GM12801 (cell line): ENCODE results near the gene JHY.

Experiments used
- TF ChIP-seq, protein P1 (sequence below): IDR thresholded peaks from one replicate; pipeline ENCODE4 v1.5.1; 2011; ENCODE audit warnings: control low read depth; ENCODE audit not compliant: insufficient read length; ENCODE audit errors: extremely low read depth

JHY gene

DNA sequence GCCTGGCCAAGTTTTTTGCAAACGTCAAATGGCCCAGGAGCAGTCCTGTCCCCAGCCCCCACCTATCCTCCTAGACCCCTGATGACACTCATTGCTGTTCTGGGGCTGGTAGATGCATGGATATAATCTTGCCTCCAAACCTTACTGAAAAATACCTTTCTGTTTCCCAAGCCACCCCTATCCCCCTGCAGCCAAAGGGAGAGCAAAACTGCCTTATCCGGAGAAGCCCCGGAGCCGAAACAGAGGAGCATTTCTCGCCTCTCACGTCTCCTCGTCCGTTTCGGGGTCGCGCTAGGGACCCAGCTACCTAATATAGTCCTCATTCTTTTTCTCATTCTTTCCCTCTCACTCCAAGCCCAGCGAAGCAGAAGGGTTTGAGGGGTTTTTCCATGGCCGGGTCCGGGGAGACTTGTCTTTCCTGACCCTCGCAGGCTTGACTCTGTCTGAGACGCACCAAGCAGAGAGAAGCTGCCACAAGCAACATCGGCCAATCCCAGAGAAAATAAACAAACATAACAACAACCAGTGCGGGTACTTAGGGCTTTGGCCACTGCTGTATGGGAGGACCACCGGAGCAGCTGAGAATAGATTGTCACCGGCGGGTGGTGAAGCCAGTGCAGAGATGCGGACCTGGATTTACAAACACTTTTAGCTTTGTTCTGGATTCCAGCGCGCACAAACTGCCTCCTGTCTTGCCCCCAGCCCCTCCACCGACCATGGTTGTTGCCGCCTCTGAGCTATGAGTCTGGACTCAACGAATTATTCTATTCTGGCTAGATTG lies 97.4 kb downstream of the JHY start:
- TF ChIP-seq, protein P1, sequence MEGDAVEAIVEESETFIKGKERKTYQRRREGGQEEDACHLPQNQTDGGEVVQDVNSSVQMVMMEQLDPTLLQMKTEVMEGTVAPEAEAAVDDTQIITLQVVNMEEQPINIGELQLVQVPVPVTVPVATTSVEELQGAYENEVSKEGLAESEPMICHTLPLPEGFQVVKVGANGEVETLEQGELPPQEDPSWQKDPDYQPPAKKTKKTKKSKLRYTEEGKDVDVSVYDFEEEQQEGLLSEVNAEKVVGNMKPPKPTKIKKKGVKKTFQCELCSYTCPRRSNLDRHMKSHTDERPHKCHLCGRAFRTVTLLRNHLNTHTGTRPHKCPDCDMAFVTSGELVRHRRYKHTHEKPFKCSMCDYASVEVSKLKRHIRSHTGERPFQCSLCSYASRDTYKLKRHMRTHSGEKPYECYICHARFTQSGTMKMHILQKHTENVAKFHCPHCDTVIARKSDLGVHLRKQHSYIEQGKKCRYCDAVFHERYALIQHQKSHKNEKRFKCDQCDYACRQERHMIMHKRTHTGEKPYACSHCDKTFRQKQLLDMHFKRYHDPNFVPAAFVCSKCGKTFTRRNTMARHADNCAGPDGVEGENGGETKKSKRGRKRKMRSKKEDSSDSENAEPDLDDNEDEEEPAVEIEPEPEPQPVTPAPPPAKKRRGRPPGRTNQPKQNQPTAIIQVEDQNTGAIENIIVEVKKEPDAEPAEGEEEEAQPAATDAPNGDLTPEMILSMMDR = no peak

DNA sequence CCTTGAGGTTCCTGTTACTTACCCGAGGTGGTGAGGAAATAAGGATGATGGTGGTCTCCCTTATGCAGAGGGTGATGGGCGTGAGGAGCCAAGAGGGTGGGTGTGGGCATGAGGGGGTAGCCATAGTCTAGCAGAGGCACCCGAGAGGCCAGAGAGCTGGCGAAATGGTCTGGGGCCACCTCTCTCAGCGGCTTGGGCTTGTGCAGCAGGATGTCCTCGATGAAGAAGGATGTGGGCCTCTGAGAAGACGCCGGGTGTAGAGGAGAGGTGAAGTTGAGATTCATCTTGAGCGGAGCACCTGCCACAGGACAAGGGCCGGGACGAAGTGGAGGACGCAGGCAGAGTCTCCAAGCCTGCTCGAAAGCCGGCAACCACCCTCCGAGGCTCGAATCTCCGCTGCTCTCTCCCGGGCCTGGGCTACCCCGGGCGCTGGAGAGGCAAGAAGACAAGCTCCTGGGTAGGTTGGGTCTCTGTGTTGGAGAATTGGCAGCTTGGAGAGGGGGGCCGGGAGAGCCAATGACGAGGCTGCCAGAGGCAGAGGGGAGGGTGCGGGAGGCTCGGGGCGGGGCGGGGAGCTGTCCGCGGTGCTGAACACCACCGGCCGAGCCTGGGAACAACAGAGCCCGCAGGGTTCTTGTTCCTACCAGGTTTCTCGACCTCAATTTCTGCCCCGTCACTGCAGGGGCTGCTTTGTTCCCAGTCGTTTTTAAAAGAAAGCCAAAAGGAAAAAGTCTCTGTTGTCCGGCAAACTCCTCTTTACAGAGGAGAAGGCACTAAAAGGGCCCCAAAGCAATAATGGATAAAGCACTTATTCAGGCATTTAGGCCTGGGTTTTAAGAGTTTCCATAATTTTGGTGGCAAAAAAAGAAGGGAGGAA lies 99.1 kb downstream of the JHY start, which contains the start of gene BSX:
Gene BSX, minus strand, starts transcription at position 447 of the 877 bp plus-strand sequence. Its CDS starts 163 bp downstream, at position 284.
- TF ChIP-seq, protein P1 = no peak

DNA sequence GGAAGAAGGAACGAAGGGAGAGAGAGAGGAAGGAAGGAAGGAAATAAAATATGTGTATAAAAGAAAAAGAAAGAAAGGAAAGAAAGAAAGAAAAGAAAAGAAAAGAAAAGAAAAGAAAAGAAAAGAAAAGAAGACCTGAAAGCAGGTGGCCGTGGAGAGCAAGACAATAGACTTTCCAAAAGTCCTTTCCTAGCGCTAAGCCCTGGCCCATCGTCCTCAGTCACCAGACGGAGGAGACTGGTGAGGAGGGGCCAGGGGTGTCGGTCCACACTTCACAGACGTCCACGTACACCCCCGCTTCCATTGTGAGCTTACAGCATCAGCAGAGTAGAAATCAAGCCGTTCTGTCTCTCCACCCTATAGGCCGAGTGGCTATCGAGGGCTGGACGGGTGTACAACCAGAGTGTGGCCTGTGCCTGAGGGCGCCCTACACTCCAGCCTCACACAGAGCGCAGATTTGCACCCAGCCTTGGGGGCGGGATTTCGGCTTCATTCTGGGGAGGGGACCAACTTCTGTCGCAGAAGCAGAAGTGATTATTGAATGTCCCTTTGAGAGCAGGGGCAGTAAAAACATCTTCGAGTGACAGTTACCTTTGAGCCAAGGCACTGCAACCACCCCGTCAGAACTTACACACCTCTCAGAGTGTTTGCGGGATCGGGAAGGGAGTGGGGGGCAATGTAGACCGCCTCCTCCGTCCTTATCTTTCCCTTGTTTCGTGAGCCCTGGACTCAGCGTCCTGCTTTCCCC lies 101.1 kb downstream of the JHY start:
- TF ChIP-seq, protein P1 = no peak

DNA sequence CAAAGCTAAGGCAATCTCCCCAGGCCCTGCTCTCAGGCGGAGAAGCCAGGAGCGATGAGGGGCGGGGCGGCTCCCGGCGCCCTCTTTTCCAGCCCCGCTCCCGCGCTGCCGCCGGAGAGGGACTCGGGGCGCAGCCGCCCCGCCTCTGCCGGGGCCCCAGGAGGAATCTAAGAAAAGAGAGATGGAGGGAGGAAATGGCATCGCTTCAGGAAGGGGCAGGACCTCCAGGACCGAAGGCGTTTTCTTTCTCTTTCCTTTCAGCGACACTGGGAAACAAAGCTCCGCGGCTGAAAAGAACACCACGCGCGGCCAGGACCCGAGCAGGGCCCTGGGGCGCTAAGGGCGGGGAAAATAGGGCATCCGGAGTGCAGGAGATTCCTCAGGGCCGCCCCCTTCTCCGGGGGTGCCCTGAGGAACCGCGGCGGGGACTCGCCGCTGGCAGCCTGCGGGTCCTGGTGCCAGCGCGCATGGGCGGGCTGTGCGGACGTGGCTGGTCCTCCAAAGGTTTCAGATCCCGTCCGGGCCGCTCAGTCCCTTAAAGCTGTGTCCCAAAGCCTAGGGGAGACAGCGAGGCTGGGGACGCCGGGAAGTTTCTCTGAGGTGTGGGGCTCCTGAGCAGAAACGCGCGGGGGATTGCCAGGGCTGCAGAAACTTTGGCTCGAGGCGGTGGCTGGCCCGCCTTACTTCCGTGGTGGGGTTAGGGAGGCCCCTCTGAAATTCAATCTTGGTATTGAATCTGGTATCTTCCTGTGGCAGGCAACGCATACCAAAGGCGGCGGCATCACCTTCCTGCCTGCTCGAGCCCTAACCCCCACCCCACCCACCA lies 101.8 kb downstream of the JHY start:
- TF ChIP-seq, protein P1 = no peak

DNA sequence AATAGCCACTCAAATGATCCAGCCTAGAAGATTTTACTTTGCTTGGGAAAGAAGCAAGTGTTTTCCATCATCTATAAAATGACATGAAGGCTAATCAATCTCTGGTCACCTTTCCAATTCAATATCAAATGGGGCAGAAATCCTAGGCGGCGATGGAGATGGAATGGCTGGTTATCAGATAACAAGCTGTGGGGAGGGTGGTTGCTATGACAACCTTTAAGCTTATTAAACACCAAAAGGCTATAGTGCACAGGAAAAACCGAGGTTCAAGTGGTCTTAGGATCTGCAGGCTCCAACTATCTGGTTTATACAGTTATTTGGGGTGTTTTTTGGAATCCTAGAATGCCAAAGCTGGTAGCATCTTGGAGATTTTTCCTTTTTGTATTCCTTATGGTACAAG lies 113.0 kb downstream of the JHY start:
- TF ChIP-seq, protein P1 = no peak

DNA sequence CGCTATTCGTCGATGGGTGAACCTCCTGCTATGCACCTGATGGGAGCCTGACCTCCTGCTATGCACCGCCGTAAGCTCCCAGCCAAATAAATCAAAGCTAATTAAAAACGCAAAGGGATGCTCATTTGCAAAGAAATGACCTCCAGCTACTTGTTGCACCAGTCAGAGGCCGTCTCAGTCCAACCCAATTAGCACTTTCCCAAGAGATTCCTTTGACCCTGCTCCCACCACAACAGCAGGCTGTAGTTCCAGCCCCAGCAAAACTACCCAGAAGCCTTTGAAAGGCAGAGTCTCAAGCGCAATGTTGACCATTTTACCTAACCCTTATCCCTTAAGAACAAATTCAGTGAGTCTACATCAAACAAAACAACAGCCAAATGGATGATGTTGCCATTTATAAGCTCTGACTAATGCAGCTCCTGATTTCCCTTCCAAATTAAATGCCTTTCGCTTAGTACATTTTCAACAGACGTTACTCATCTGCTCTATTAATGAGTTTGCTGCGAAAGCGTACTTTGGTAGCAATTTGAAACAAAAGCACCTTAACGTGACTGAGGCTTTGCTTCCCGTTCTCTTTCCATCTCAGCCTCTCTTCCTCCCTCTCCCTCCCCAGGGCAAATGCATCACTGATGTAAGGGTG lies 116.3 kb downstream of the JHY start:
- TF ChIP-seq, protein P1 = no peak
